HT-29 (cell line): ENCODE results near the gene CCDC146. TPM values are rescaled to one million over a fixed set of nuclear protein-coding genes. Genes with fewer than 3 reads are reported as not detected.
"Not testable (repeated sequence)": the region's sequence is repeated elsewhere in the genome, so short reads cannot be mapped to it uniquely, and the experiment has no call there.

ENCODE experiments used
- DNase-seq: peaks from one replicate; pipeline ENCODE4 v3.0.0-alpha.2; 2015; ENCODE audit warnings: low spot score
- total RNA-seq: library from RNA; depleted of rRNA; stranded (reverse); fragments of >200 nt; shearing (Covaris generic); gene quantifications from 2 replicates; pipeline ENCODE4 v1.2.3, GENCODE V29; 2014; rRNA removed

Gene CCDC146
- total RNA-seq = not detected in 2 replicates

GRCh38 chr7:77121860-77122681 is at the start of gene CCDC146:
Gene CCDC146 (plus strand): TSS chr7:77122615. CDS start chr7:77167669, 45,054 bp downstream.
- peak; percentile 99 for DNase-seq

GRCh38 chr7:77074786-77075396 is 47.5 kb upstream of the CCDC146 start:
- not testable (repeated sequence) for DNase-seq

DNA sequence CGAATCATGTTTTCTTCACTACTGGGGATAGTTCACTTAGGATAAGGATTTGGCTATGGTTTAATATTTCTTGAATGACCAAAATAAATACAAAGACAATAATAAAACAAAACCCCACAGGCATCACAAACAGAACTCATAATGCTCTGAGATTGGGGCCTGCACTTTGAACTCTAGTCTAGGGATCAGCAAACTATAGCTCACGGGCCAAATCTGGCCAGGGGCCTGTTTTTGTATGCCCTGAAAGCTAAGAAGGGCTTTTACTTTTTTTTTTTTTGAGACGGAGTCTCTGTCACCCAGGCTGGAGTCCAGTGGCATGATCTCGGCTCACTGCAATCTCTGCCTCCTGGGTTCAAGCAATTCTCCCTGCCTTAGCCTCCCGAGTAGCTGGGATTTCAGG is 45.4 kb upstream of the CCDC146 start:
- DNase-seq = not testable (repeated sequence)

DNA sequence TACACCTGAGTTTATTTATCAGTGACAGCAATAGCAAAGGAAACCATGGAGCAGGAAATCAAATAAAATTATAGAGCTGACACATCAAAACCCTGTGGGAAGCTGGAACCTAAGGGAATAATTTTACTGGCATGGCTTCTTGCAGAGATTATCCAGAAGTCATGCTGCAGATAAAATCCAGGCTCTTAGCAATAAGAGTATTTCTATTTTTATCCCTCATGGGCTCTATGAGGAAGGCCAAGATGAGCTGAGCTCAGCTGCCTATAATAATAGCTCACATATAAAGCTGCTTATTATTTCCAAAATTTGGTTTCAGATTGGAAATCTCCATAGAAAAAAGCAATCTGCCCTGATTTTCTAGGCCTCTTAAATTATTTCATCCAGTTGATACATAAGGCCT is 43.3 kb upstream of the CCDC146 start:
- DNase-seq = not testable (repeated sequence)

DNA sequence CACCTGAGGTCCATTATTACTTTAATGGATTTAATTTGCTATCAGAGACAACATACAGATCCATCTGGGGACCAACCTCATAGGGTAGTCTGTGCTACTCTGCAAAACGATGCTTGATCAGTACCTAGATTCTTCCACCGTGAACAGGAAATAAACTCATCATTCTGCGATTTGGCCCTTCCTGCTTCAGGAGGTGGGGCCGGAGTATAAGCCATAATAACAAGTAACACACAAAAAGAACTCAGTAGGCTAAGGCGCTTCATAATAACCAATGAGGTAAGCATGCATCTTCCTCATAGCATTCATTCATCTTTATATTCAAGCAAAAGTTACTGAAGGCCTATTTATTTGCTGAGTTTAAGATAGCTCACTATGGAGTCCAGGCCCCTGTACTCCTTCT is 42.8 kb upstream of the CCDC146 start:
- not testable (repeated sequence) for DNase-seq

DNA sequence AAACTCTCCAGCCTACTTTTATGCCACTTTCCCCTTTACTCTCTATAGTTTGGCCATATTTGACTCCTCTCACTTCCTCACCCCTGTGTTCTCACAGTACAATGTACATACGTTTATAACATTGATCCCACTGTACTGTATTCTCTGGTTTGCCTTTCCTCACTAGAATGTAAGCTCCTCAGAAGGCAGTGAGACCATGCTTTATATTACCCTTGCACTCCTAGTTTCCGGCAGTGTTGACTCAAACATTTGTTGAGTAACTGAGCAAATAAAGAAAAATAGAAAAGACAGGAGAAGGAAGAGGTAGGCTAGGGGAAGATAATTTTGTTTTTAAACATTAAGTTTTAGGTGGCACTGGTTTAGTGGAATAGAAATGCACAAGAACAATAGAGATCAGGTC is 42.2 kb upstream of the CCDC146 start:
- DNase-seq = not testable (repeated sequence)

DNA sequence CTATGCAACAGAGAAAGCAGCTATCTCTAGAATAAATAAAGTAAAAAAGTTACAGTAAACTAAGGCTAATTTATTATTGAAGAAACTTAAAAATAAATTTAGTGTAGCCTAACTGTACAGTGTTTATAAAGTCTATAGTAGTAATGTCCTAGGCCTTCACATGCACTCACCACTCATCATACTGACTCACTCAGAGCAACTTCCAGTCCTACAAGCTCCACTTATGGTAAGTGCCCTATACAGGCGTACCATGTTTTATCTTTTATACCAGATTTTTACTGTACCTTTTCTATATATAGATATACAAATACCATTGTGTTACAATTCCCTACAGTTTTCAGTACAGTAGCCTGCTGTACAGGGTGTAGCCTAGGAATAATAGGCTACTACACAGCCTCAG is 40.2 kb upstream of the CCDC146 start:
- DNase-seq = not testable (repeated sequence)

- DNase-seq = not testable (repeated sequence)
Observed at GRCh38 chr7:77092301-77092700, 30.1 kb upstream of the CCDC146 start.

DNA sequence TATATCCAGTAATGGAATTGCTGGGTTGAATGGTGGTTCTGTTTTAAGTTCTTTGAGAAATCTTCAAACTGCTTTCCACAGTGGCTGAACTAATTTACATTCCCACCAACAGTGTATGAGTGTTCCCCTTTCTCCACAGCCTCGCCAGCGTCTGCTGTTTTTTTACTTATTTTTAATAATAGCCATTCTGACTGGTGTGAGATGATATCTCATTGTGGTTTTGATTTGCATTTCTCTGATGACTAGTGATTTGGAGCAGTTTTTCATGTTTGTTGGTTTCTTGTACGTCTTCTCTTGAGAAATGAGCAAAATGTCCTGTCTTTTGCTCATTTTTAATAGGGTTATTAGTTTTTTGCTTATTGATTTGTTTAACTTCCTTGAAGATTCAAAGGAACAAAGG is 21.9 kb upstream of the CCDC146 start:
- not testable (repeated sequence) for DNase-seq

GRCh38 chr7:77101187-77101586 is 21.2 kb upstream of the CCDC146 start:
- not testable (repeated sequence) for DNase-seq

- DNase-seq = not testable (repeated sequence)
Observed at GRCh38 chr7:77102671-77103070, 19.7 kb upstream of the CCDC146 start.

GRCh38 chr7:77105904-77106303 is 16.5 kb upstream of the CCDC146 start:
- not testable (repeated sequence) for DNase-seq

DNA sequence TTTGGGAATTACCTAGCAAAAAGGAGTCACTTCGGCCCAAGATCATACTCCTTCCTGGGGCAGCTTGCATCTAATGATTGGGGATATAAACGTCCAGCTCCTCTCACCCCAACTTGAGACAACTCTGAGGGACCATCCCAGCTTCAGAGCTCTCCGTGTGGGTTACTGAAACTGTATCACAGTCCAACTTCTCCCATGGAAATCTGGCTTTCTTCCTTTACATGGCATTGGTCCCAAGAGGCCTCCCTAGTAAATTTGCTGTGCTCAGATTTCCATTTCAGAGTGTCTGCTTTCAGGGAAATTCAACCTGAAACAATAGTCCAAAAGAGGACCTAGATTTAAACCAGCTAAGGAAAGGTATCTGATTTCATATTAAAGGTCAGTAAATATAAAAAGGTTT is 14.8 kb upstream of the CCDC146 start:
- DNase-seq = not testable (repeated sequence)

DNA sequence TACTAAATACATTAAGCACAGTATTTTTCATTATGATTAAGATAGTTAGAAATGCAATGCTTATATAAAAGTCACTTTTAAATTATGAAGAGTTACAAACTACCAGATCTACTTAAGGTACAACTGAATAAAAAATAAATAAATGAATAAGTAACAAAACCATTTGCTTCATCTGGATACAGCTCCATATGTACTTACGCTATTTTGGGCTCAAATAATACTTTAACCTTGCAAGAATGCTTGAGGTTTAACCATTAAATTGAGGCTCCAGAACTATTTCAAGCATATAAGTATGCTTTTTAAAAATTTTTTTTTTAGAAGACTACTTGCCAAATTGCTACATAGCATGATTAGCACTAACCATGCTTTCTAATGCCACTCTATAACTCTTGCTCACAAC is 14.1 kb upstream of the CCDC146 start:
- not testable (repeated sequence) for DNase-seq

DNA sequence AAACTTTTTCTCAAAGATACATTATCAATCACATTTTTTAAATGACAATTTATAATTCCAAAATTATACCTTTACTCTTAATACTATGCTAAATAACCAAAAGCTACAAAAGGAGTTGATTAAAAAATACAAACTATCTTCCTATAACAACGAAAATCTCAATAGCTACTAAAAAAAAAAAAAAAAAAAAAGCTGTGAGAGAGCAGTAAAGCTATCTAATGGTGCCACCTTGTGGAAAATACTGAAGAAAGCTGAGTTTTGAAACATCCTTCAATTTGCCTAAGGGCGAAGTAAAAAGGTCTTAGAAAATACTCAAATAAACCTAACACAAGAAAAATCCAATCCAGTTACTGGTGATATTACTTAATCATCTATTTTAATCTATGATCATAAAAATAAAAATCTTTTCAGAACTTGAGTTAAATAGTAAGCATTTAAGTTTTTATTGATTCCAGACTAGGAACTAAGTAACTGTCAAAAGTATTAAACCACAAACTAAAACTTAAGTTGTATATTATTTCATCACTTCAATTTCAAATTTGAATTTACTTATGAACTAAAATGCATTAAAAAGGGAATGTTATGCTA is 9.6 kb upstream of the CCDC146 start:
- DNase-seq = peak; percentile 10

DNA sequence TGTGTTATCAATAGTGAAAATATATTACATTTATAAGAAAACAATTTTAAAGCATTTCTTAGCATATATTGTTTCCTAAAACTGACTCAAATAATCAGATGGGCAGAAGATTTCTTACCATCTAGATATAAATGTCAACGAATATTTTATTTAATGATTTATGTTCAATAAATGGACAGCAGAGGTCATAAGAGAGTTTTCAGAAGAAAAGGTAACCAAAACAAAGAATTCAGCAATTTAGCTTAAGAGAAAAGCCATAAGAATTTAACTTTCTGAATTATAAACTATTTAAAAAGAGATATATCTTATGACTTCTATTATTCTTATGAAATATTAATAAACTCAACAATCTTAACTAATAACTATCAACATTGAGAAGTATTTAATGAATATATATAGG is 3.1 kb downstream of the CCDC146 start:
- peak; percentile 15 for DNase-seq

DNA sequence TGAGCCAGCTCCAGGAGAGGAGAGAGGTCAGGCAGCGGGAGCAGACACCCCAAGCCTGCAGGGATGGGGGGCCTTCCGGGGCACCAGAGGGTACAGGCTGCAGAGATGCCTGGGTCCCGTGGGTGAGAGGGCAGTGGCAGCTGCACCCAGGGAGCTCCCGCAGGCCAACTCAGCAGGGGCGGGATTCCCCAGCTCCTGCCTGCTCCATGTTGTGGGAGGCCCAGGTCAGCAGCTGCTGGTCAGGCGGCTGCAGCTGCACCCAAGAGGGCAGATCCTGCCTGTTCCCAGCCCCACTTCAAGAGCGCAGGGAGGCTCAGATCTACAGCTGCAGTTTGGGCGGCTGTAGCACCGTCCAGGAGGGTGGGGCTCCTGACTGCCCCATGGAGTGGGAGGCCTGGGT is 4.6 kb downstream of the CCDC146 start:
- DNase-seq = not testable (repeated sequence)

GRCh38 chr7:77128582-77129410 is 6.4 kb downstream of the CCDC146 start:
- not testable (repeated sequence) for DNase-seq

DNA sequence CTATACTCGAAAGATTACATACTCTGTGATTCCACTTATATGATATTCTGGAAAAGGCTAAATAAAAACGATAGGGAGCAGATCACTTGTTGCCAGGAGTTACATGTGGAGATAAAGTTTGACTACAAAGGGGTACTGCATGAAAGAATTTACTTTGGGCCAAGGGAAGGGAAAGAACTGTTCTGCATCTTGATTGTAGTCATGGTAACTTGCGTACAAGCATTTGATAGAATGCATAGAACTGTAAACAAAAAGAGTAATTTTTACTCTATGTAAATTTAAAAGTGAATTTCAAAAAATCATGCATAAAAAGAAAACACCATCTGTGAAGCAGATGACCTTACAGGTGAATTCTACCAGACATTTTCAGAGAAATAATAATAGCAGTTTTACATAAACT is 9.4 kb downstream of the CCDC146 start:
- not testable (repeated sequence) for DNase-seq

DNA sequence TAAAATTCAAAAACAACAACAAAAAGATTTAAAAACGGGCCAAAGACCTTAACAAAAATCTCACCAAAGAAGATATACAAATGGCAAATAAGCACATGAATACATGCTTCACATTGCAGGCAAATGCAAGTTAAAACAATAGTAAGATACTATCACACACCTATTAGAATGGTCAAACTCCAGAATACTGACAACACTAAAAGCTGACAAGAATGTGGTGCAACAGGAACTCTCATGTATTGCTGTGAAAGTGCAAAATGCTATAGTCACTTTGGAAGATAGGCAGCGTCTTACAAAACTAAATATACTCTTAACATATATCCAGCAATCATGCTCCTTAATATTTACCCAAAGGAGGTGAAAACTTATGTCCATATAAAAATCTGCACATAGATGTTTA is 16.3 kb downstream of the CCDC146 start:
- DNase-seq = not testable (repeated sequence)

GRCh38 chr7:77140291-77140690 is 17.9 kb downstream of the CCDC146 start:
- not testable (repeated sequence) for DNase-seq
